Measurements from ENCODE around the gene PABPC4L. TPM values are rescaled to one million over a fixed set of nuclear protein-coding genes. Genes with fewer than 3 reads are reported as not detected.

Gene PABPC4L
- total RNA-seq, result 0.09 and 0.47 TPM in 2 replicates

GRCh38 chr4:134201216-134202161, at the start of gene PABPC4L:
Gene PABPC4L, minus strand, starts transcription at chr4:134201789. Its CDS starts 770 bp downstream, at chr4:134201019.

All from bronchial smooth muscle cell (primary cell).